Activated CD4-positive, alpha-beta memory T cell treated with anti-CD3 and anti-CD28 coated beads, Interleukin-2, amount 10 ng/mL, durations not matched to agents 7 days and 5 days (primary cell): Measurements from ENCODE around the gene NYNRIN. TPM values are rescaled to one million over a fixed set of nuclear protein-coding genes. Genes with fewer than 3 reads are reported as not detected.

Experiments used
- CTCF ChIA-PET: fragments of 350-600 bp; sonication (Branson Sonifier 250); formaldehyde crosslinking; loops from one replicate; lab custom pipeline; 2021; ENCODE audit warnings: antibody characterized with exemption, inconsistent platforms; lab: Charles Lee
- POLR2A ChIA-PET: fragments of 350-600 bp; sonication (Branson Sonifier 250); formaldehyde crosslinking; loops from one replicate; lab custom pipeline; 2021; ENCODE audit warnings: antibody characterized with exemption; lab: Charles Lee
- DNase-seq: peaks from one replicate; pipeline ENCODE4 v3.0.0-alpha.2; 2020
- H3K27ac Mint-ChIP-seq: one replicate; pipeline ENCODE4 v1.8.0; 2021; ENCODE audit warnings: mild to moderate bottlenecking, mixed read lengths
- H3K27me3 Mint-ChIP-seq: one replicate; pipeline ENCODE4 v1.8.0; 2021; ENCODE audit warnings: mixed read lengths
- H3K36me3 Mint-ChIP-seq: one replicate; pipeline ENCODE4 v1.8.0; 2021; ENCODE audit warnings: low read depth, mixed read lengths
- H3K4me1 Mint-ChIP-seq: one replicate; pipeline ENCODE4 v1.8.0; 2021; ENCODE audit warnings: mixed read lengths
- H3K4me3 Mint-ChIP-seq: one replicate; pipeline ENCODE4 v1.8.0; 2021; ENCODE audit warnings: mild to moderate bottlenecking, mixed read lengths
- H3K9me3 Mint-ChIP-seq: one replicate; pipeline ENCODE4 v1.8.0; 2021; ENCODE audit warnings: mixed read lengths
- total RNA-seq, 2 experiments: library from RNA; stranded (reverse); gene quantifications; one replicate each; pipeline ENCODE4 v1.2.3, GENCODE V29; 2021

Gene NYNRIN
- total RNA-seq, 2 experiments from 2014 or later = 0.18 TPM

DNA sequence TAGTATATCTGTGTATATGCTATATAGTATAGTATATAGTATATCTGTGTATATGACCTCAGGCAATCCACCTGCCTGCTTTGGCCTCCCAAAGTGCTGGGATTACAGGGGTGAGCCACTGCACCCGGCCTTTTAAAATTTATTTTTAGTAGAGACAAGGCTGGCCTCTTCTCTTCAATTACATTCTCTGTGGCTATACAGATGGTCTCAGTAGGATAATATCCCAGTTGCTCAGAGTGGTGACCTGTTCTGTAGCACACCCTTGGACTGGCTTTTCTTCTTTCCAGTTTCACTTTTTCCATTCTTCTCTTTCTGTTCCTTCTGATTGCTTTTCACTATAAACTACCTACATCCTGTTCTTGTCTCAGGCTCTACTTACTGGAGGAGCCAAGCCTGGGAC, 34.0 kb upstream of the NYNRIN start:
- H3K27me3 Mint-ChIP-seq = peaks cover 60% of the 10 kb centered on the region
- DNase-seq = no peak
- POLR2A ChIA-PET = interaction anchor here (2.2 kb wide), 1 partner anchor 66 kb away, joined by 20 read pairs; the partner anchor contains the start of genes CBLN3 and KHNYN
- no peaks in the 10 kb centered on the region for H3K9me3 Mint-ChIP-seq
- CTCF ChIA-PET = interaction anchor here (0.7 to 2.3 kb wide), 8 partner anchors 12 to 78 kb away, joined by 3 to 52 read pairs (median 4); partner anchors contain the start of genes CBLN3, KHNYN and NYNRIN
- H3K4me1 Mint-ChIP-seq = peaks cover 20% of the 10 kb centered on the region
- H3K27ac Mint-ChIP-seq = no peak overlapping the region
- H3K36me3 Mint-ChIP-seq = no peaks in the 10 kb centered on the region
- H3K4me3 Mint-ChIP-seq = no peak overlapping the region

DNA sequence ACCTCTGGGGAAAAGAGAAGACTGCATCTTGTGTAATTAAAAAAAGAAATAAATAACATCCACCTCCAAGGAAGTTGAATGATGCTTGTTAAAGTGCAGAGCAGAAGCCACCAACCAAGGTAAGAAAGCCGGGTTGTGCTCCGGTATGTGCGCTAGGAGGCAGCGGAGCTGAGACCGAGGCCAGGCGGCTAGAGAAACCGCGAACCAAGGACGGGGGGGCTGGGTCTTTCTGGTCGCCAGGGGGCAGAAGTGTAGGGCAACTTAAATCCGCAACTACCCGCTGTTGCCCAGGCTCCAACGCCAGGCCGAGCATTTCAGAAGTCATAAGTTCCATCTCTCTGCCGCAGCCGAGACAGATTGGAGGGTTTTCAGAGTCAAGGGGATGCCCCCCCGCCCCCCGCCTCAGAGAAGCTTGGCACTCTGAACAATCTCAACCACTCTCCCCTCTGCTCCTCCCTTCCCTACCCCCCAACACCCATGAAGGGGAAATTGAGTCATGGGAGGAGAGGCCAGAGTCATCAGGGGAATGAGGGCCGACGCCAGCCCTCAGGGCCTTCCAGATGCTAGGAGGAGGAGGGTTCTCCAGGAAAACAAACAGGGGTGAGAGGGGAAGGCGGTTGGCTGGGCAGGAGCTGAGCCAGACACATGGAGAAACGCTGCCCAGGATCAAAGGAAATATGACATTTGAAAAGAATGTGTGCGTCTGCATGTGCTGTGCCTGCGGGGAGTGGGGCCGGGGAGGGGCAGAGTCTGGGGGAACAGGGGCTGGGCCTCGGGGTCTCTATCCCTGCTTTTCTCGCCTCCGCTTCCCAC, 33.0 kb upstream of the NYNRIN start:
- peak; percentile 58 for DNase-seq
- peaks cover 55% of the 10 kb centered on the region for H3K27me3 Mint-ChIP-seq
- no peak overlapping the region for H3K27ac Mint-ChIP-seq
- H3K36me3 Mint-ChIP-seq = no peaks in the 10 kb centered on the region
- ChIA-PET CTCF (interaction anchor here (0.6 to 2.3 kb wide), 14 partner anchors 13 to 504 kb away, joined by 3 to 52 read pairs (median 4); partner anchors contain the start of genes CBLN3, KHNYN and NYNRIN), POLR2A (interaction anchor here (0.6 to 2.2 kb wide), 2 partner anchors 65 to 71 kb away, joined by 3 to 20 read pairs; partner anchors contain the start of genes CBLN3 and KHNYN)
- peaks cover 20% of the 10 kb centered on the region for H3K4me1 Mint-ChIP-seq
- H3K4me3 Mint-ChIP-seq = peak overlapping the region; percentile 41
- H3K9me3 Mint-ChIP-seq = no peaks in the 10 kb centered on the region

GRCh38 chr14:24366413-24366720, 32.4 kb upstream of the NYNRIN start:
- no peak overlapping the region for H3K4me3 Mint-ChIP-seq

DNA sequence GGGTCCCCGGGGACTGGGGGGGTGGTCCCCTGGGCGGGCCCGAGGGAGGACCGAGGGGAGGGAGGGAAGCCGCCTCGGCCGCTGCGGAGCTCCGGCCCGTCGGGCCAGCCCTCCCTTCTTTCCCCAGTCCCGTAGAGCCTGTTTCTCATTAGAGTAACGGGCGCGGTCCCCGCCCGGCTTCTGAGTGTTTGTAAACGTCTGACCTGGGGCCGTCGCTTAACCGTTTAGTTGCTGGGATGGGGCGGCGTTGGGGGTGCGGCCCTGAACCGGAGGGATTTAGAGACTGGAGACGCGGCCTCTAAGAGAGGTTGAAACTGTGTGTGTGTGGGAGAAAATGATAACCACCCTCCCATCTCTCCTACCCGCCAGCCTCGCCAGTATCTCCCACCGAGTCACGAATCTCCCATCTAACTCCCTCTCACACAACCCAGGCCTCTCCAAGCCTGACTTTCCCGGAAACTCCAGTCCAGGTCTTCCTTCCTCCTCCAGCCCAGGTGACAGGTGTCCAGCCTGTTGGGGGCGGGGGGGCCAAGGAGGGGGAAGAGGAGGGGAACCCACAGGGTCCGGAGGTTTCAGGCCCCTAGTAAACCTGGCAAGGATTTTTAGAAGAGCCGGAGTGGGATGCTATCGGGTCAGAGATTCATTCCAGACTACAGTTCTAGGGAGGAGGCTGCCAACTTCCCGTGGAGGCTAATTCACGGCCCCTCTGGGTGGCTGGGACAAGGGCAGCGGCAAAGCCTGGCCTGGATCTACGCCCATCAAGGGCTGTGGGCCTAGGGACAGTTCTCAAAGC, 31.9 kb upstream of the NYNRIN start:
- Mint-ChIP-seq H3K4me3 (no peak overlapping the region), H3K27me3 (peaks cover 53% of the 10 kb centered on the region), H3K4me1 (peaks cover 20% of the 10 kb centered on the region), H3K36me3 (no peaks in the 10 kb centered on the region), H3K9me3 (no peaks in the 10 kb centered on the region), H3K27ac (no peak overlapping the region)
- no peak for DNase-seq
- POLR2A ChIA-PET = interaction anchor here (2.2 kb wide), 1 partner anchor 64 kb away, joined by 20 read pairs; the partner anchor contains the start of genes CBLN3 and KHNYN
- CTCF ChIA-PET = interaction anchor here (1.6 to 2.3 kb wide), 5 partner anchors 32 to 70 kb away, joined by 3 to 52 read pairs (median 7); partner anchors contain the start of genes CBLN3, KHNYN and NYNRIN

More at GRCh38 chr14:24366413-24366720, 32.4 kb upstream of the NYNRIN start:
- POLR2A ChIA-PET = interaction anchor here (2.2 kb wide), 1 partner anchor 64 kb away, joined by 20 read pairs; the partner anchor contains the start of genes CBLN3 and KHNYN
- Mint-ChIP-seq H3K4me1 (peaks cover 20% of the 10 kb centered on the region), H3K27ac (no peak overlapping the region), H3K9me3 (no peaks in the 10 kb centered on the region), H3K27me3 (peaks cover 58% of the 10 kb centered on the region), H3K36me3 (no peaks in the 10 kb centered on the region)
- CTCF ChIA-PET = interaction anchor here (0.6 to 2.3 kb wide), 8 partner anchors 32 to 505 kb away, joined by 3 to 52 read pairs (median 6); partner anchors contain the start of genes CBLN3, KHNYN and NYNRIN
- DNase-seq = no peak

DNA sequence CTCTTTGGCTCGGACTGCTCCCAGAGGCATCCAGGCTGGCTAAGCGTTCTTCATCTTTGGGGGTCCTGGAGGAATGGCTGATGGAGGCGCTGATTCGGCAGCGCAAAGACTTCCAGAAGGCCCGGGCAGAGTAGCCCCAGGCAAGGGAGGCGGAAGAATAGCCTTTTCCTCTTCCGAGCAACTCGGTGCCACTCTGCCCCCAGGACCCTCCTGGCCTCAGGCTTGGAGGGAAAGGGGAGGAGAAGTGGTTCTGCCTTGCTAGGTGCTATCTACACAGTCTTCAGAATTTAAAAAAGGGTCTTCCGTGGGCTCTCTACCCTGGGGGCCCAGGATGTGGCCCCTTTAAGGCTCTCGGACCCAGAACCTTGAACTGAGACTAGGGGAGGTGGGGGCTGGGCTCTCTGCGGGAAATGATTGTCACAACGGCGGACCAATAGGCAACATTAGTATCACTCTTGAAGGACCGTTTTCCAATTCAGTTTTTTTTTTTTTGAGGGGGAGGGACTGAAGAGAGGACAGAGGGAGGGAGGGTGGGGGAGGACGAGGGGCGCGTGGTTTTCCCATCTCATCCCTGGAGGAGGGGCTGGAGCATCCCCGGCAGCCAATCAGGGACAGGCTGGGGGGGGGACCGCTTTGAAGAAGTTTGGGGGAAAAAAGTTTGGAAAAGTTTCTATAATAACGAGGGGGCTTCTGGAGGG, 31.1 kb upstream of the NYNRIN start, which contains the start of gene NFATC4:
Gene NFATC4, plus strand, starts transcription at position 671 of the 698 bp plus-strand sequence. CDS start 157 bp downstream, outside the sequence.
- Mint-ChIP-seq H3K27ac (no peak within 1 kb of the TSS), H3K9me3 (no peaks in the 10 kb centered on the region), H3K36me3 (no peaks in the 10 kb centered on the region), H3K4me1 (peaks cover 20% of the 10 kb centered on the region), H3K27me3 (peaks cover 54% of the 10 kb centered on the region), H3K4me3 (no peak within 1 kb of the TSS)
- POLR2A ChIA-PET = no interaction called here
- no peak for DNase-seq
- CTCF ChIA-PET = interaction anchor here (0.6 to 1.3 kb wide), 2 partner anchors 64 to 198 kb away, joined by 3 to 5 read pairs; no protein-coding TSS in a partner anchor

GRCh38 chr14:24368212-24368561, 30.6 kb upstream of the NYNRIN start:
- H3K4me3 Mint-ChIP-seq = no peak overlapping the region
- peaks cover 51% of the 10 kb centered on the region for H3K27me3 Mint-ChIP-seq

DNA sequence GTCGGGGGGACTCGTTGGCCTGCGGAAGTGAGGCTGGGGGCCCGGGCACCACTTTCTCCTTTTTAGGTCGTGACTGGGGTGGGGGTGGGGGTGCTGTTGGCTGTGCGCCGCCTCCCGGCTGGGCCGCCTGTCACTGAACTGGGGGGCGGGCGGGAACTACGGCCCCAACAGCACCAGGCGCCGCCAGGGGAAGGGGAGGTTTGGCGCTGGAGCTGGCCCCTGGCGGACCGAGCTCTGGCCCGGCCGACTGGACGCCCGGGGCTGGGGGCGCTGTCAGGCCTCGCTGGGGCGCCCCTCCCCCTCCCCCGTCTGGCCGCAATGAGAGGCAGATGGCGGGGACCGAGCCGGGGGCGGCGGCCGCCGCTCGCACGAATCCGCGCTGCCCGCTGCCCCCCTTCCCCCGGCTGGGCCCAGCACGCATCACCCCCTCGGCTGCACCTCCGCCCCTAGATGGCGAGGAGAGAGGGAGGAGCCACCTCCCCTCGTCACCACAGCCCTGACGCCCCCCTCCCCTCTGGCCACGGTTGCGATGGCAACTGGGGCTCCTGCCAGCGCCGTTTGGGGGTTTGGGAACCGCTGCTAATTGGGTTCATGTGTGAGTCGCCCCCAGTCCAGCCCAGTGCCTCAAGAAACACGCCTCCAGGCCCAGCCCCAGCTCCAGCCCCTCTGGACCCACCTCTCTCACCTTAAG, 30.1 kb upstream of the NYNRIN start:
- H3K9me3 Mint-ChIP-seq = no peaks in the 10 kb centered on the region
- no peaks in the 10 kb centered on the region for H3K36me3 Mint-ChIP-seq
- peaks cover 20% of the 10 kb centered on the region for H3K4me1 Mint-ChIP-seq
- H3K27me3 Mint-ChIP-seq = peaks cover 49% of the 10 kb centered on the region
- DNase-seq = no peak
- ChIA-PET POLR2A (interaction anchor here (3.2 kb wide), 1 partner anchor 62 kb away, joined by 19 read pairs; the partner anchor contains the start of genes CBLN3 and KHNYN), CTCF (interaction anchor here (0.6 to 1.3 kb wide), 2 partner anchors 63 to 200 kb away, joined by 3 to 5 read pairs; no protein-coding TSS in a partner anchor)
- H3K4me3 Mint-ChIP-seq = no peak overlapping the region
- H3K27ac Mint-ChIP-seq = no peak overlapping the region

More at GRCh38 chr14:24368212-24368561, 30.6 kb upstream of the NYNRIN start:
- Mint-ChIP-seq H3K4me1 (peaks cover 20% of the 10 kb centered on the region), H3K36me3 (no peaks in the 10 kb centered on the region), H3K9me3 (no peaks in the 10 kb centered on the region), H3K27ac (no peak overlapping the region)
- ChIA-PET CTCF (interaction anchor here (0.6 to 1.3 kb wide), 2 partner anchors 64 to 199 kb away, joined by 3 to 5 read pairs; no protein-coding TSS in a partner anchor), POLR2A (no interaction called here)
- DNase-seq = no peak

GRCh38 chr14:24369463-24369862, 29.3 kb upstream of the NYNRIN start:
- no peak for DNase-seq
- Mint-ChIP-seq H3K9me3 (no peaks in the 10 kb centered on the region), H3K27me3 (peaks cover 49% of the 10 kb centered on the region), H3K36me3 (no peaks in the 10 kb centered on the region), H3K4me3 (no peak overlapping the region), H3K27ac (no peak overlapping the region), H3K4me1 (peaks cover 20% of the 10 kb centered on the region)
- POLR2A ChIA-PET = interaction anchor here (1.3 to 3.2 kb wide), 2 partner anchors 13 to 61 kb away, joined by 4 to 19 read pairs; partner anchors contain the start of genes CBLN3 and KHNYN
- CTCF ChIA-PET = interaction anchor here (2.0 kb wide), 1 partner anchor 62 kb away, joined by 6 read pairs; no protein-coding TSS in a partner anchor

GRCh38 chr14:24369907-24370687, 28.7 kb upstream of the NYNRIN start:
- no peak overlapping the region for H3K4me3 Mint-ChIP-seq
- DNase-seq = no peak
- H3K27ac Mint-ChIP-seq = no peak overlapping the region
- CTCF ChIA-PET = interaction anchor here (1.4 to 2.0 kb wide), 2 partner anchors 8 to 62 kb away, joined by 3 to 6 read pairs; no protein-coding TSS in a partner anchor
- H3K36me3 Mint-ChIP-seq = no peaks in the 10 kb centered on the region
- no peaks in the 10 kb centered on the region for H3K9me3 Mint-ChIP-seq
- POLR2A ChIA-PET = interaction anchor here (1.3 to 3.2 kb wide), 3 partner anchors 8 to 61 kb away, joined by 3 to 19 read pairs (median 4); partner anchors contain the start of genes CBLN3 and KHNYN
- H3K27me3 Mint-ChIP-seq = peaks cover 46% of the 10 kb centered on the region
- peaks cover 20% of the 10 kb centered on the region for H3K4me1 Mint-ChIP-seq

- no peak overlapping the region for H3K4me3 Mint-ChIP-seq
- no peaks in the 10 kb centered on the region for H3K9me3 Mint-ChIP-seq
- no peak overlapping the region for H3K27ac Mint-ChIP-seq
- CTCF ChIA-PET = interaction anchor here (1.4 to 2.0 kb wide), 2 partner anchors 9 to 61 kb away, joined by 3 to 6 read pairs; no protein-coding TSS in a partner anchor
- no peak for DNase-seq
- H3K4me1 Mint-ChIP-seq = peaks cover 15% of the 10 kb centered on the region
- H3K36me3 Mint-ChIP-seq = no peaks in the 10 kb centered on the region
- H3K27me3 Mint-ChIP-seq = peaks cover 42% of the 10 kb centered on the region
- POLR2A ChIA-PET = interaction anchor here (1.3 to 3.2 kb wide), 3 partner anchors 9 to 60 kb away, joined by 3 to 19 read pairs (median 4); partner anchors contain the start of genes CBLN3 and KHNYN
These were observed 28.1 kb upstream of the NYNRIN start for GRCh38 chr14:24370748-24371147.
